Measurements from ENCODE around the gene ARHGAP5.

The ARHGAP5 gene

DNA sequence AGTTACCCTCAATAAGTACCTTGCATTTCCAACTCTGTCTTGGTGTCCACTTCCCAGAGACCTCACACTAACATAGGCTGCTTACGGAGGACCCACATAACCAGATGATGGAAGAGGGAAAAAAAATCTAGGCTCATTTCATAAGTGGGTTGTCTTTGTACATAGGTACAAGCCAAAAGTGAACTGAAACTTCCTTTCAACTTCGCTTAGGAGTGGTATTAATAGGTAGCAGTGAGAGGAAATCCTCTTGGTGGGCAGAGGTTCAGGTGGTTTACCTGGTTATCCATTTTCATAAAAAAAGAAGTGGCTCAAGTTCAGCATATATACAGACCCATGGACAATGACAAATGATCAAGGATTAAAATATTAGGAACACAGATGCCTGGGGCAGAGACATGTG, 88.9 kb downstream of the ARHGAP5 start:
- H2AFZ ChIP-seq (ENCODE audit: low read length), result no peak overlapping the region
- no peak overlapping the region for H3K9ac ChIP-seq (ENCODE audit: low read length)
- H4K20me1 ChIP-seq (ENCODE audit: insufficient read depth, low read length), result no peaks in the 10 kb centered on the region
- no peaks in the 10 kb centered on the region for H3K36me3 ChIP-seq (ENCODE audit: insufficient read depth, low read length)
- no peak overlapping the region for H3K4me3 ChIP-seq (ENCODE audit: low read depth, low read length, poor library complexity, severe bottlenecking)
- TF ChIP-seq EZH2 (IDR thresholded peaks at IDR 0.05; ENCODE audit: borderline replicate concordance, low read length), result no peak
- TF ChIP-seq, protein P1, sequence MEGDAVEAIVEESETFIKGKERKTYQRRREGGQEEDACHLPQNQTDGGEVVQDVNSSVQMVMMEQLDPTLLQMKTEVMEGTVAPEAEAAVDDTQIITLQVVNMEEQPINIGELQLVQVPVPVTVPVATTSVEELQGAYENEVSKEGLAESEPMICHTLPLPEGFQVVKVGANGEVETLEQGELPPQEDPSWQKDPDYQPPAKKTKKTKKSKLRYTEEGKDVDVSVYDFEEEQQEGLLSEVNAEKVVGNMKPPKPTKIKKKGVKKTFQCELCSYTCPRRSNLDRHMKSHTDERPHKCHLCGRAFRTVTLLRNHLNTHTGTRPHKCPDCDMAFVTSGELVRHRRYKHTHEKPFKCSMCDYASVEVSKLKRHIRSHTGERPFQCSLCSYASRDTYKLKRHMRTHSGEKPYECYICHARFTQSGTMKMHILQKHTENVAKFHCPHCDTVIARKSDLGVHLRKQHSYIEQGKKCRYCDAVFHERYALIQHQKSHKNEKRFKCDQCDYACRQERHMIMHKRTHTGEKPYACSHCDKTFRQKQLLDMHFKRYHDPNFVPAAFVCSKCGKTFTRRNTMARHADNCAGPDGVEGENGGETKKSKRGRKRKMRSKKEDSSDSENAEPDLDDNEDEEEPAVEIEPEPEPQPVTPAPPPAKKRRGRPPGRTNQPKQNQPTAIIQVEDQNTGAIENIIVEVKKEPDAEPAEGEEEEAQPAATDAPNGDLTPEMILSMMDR (IDR thresholded peaks at IDR 0.05; ENCODE audit: low read length), result no peak
- no peak overlapping the region for H3K27ac ChIP-seq (ENCODE audit: low read depth, low read length, poor library complexity, severe bottlenecking)
- H3K9me3 ChIP-seq (ENCODE audit: low read length), result no peaks in the 10 kb centered on the region
- no peaks in the 10 kb centered on the region for H3K79me2 ChIP-seq (ENCODE audit: insufficient read depth, low read length)
- H3F3A ChIP-seq (ENCODE audit: insufficient read depth, low read length), result no peaks in the 10 kb centered on the region
- H3K4me1 ChIP-seq (ENCODE audit: insufficient read depth, low read length, severe bottlenecking), result no peaks in the 10 kb centered on the region
- H3K27me3 ChIP-seq (ENCODE audit: insufficient read depth, low read length), result no peaks in the 10 kb centered on the region
- no peaks in the 10 kb centered on the region for H3K9me2 ChIP-seq (ENCODE audit: low read depth, low read length)
- H3K4me2 ChIP-seq (ENCODE audit: low read length), result no peak overlapping the region

DNA sequence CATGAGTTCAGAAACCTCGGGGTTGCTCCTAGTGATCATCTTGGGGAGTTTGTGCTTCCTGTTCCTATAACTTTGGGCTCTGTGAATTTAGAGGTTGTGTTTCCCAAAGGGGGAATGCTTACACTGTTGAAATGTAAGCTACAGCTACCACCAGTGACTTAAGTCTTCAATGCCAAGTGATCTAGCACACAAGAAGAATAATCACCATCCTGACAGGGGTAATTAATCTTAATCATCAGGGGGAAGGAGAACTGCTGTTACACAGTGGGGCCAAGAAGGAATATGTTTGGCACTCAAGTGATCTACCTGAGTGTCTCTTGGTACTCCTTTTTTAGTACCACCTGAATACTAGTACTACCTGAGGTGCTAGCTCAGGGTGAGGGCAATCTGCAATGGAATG, 89.8 kb downstream of the ARHGAP5 start:
- Histone ChIP-seq H3F3A (ENCODE audit: insufficient read depth, low read length) (no peaks in the 10 kb centered on the region), H3K36me3 (ENCODE audit: insufficient read depth, low read length) (no peaks in the 10 kb centered on the region), H3K9me3 (ENCODE audit: low read length) (no peaks in the 10 kb centered on the region), H3K9me2 (ENCODE audit: low read depth, low read length) (no peaks in the 10 kb centered on the region), H3K4me1 (ENCODE audit: insufficient read depth, low read length, severe bottlenecking) (no peaks in the 10 kb centered on the region), H4K20me1 (ENCODE audit: insufficient read depth, low read length) (no peaks in the 10 kb centered on the region), H3K79me2 (ENCODE audit: insufficient read depth, low read length) (no peaks in the 10 kb centered on the region), H3K27ac (ENCODE audit: low read depth, low read length, poor library complexity, severe bottlenecking) (no peak overlapping the region), H2AFZ (ENCODE audit: low read length) (no peak overlapping the region), H3K4me3 (ENCODE audit: low read depth, low read length, poor library complexity, severe bottlenecking) (no peak overlapping the region), H3K4me2 (ENCODE audit: low read length) (no peak overlapping the region), H3K27me3 (ENCODE audit: insufficient read depth, low read length) (no peaks in the 10 kb centered on the region), H3K9ac (ENCODE audit: low read length) (no peak overlapping the region)
- TF ChIP-seq, protein P1 (IDR thresholded peaks at IDR 0.05; ENCODE audit: low read length), result no peak
- TF ChIP-seq EZH2 (IDR thresholded peaks at IDR 0.05; ENCODE audit: borderline replicate concordance, low read length), result no peak

DNA sequence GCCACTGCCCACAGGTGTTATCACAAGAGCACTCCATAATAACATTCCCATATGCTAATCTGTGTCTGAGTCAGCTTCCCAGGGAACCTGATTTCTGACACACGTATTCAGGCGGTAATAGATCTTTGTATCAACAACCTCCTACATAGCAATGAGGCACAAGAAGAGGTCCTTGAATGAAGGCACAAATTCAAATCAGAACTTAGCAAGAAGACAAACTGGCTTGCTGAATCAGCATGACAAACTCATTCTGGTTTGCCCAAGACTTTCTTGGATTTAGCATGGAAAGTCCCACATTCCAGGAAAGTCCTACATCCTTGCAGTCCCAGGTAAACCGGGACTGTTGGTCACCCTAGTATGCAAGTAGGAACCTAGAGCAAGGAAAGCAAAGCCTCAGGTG, 90.8 kb downstream of the ARHGAP5 start:
- no peaks in the 10 kb centered on the region for H3F3A ChIP-seq (ENCODE audit: insufficient read depth, low read length)
- no peaks in the 10 kb centered on the region for H3K27me3 ChIP-seq (ENCODE audit: insufficient read depth, low read length)
- H3K9me2 ChIP-seq (ENCODE audit: low read depth, low read length), result no peaks in the 10 kb centered on the region
- no peak overlapping the region for H2AFZ ChIP-seq (ENCODE audit: low read length)
- no peak overlapping the region for H3K4me3 ChIP-seq (ENCODE audit: low read depth, low read length, poor library complexity, severe bottlenecking)
- TF ChIP-seq EZH2 (IDR thresholded peaks at IDR 0.05; ENCODE audit: borderline replicate concordance, low read length), result no peak
- TF ChIP-seq, protein P1 (IDR thresholded peaks at IDR 0.05; ENCODE audit: low read length), result no peak
- no peaks in the 10 kb centered on the region for H3K9me3 ChIP-seq (ENCODE audit: low read length)
- no peaks in the 10 kb centered on the region for H4K20me1 ChIP-seq (ENCODE audit: insufficient read depth, low read length)
- no peaks in the 10 kb centered on the region for H3K36me3 ChIP-seq (ENCODE audit: insufficient read depth, low read length)
- H3K4me1 ChIP-seq (ENCODE audit: insufficient read depth, low read length, severe bottlenecking), result no peaks in the 10 kb centered on the region
- no peak overlapping the region for H3K27ac ChIP-seq (ENCODE audit: low read depth, low read length, poor library complexity, severe bottlenecking)
- H3K9ac ChIP-seq (ENCODE audit: low read length), result no peak overlapping the region
- H3K79me2 ChIP-seq (ENCODE audit: insufficient read depth, low read length), result no peaks in the 10 kb centered on the region
- H3K4me2 ChIP-seq (ENCODE audit: low read length), result no peak overlapping the region

Measured in OCI-LY1 (cell line).